ENCODE results near the gene HCN2.
A peak's percentile ranks its signal among the peaks of the same experiment; 100 is the strongest.

Gene HCN2

GRCh38 chr19:640606-641189, 51.0 kb downstream of the HCN2 start:
- TF ChIP-seq, protein P1, sequence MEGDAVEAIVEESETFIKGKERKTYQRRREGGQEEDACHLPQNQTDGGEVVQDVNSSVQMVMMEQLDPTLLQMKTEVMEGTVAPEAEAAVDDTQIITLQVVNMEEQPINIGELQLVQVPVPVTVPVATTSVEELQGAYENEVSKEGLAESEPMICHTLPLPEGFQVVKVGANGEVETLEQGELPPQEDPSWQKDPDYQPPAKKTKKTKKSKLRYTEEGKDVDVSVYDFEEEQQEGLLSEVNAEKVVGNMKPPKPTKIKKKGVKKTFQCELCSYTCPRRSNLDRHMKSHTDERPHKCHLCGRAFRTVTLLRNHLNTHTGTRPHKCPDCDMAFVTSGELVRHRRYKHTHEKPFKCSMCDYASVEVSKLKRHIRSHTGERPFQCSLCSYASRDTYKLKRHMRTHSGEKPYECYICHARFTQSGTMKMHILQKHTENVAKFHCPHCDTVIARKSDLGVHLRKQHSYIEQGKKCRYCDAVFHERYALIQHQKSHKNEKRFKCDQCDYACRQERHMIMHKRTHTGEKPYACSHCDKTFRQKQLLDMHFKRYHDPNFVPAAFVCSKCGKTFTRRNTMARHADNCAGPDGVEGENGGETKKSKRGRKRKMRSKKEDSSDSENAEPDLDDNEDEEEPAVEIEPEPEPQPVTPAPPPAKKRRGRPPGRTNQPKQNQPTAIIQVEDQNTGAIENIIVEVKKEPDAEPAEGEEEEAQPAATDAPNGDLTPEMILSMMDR (IDR thresholded peaks at IDR 0.05; ENCODE audit: low read length): no peak
- TF ChIP-seq EZH2 (IDR thresholded peaks at IDR 0.05; ENCODE audit: borderline replicate concordance, low read length): no peak
- Histone ChIP-seq H3K36me3 (ENCODE audit: insufficient read depth, low read length) (peaks cover 22% of the 10 kb centered on the region), H2AFZ (ENCODE audit: low read length) (no peak overlapping the region), H3K4me1 (ENCODE audit: insufficient read depth, low read length, severe bottlenecking) (peaks cover 18% of the 10 kb centered on the region), H3K27ac (ENCODE audit: low read depth, low read length, poor library complexity, severe bottlenecking) (no peak overlapping the region), H3K4me3 (ENCODE audit: low read depth, low read length, poor library complexity, severe bottlenecking) (no peak overlapping the region), H3K79me2 (ENCODE audit: insufficient read depth, low read length) (no peaks in the 10 kb centered on the region), H3F3A (ENCODE audit: insufficient read depth, low read length) (no peaks in the 10 kb centered on the region; the same call in 1 of the 2 replicates), H3K9ac (ENCODE audit: low read length) (no peak overlapping the region), H4K20me1 (ENCODE audit: insufficient read depth, low read length) (no peaks in the 10 kb centered on the region), H3K27me3 (ENCODE audit: insufficient read depth, low read length) (peaks cover 4% of the 10 kb centered on the region; the same call in 1 of the 2 replicates), H3K9me3 (ENCODE audit: low read length) (no peaks in the 10 kb centered on the region), H3K9me2 (ENCODE audit: low read depth, low read length) (no peaks in the 10 kb centered on the region), H3K4me2 (ENCODE audit: low read length) (peak overlapping the region; percentile 67)

DNA sequence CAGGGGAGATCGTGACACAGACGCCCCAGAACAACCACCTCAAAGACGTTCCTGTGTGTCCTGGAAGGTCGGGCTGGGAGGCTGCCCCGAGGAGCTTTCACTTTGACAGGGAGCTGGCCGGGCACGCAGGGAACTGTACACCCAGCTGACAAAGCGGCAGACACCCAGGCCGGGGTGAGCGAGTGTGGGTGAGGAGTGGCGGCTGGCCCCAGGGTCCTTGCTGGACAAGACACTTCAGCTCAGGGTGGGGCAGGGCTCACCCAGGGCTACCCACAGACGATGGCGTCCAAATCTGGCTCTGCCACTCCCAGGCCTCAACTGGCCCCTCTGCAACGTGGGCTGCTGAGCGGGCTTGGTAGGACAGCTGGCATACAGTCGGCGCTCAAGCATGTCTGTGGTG, 52.0 kb downstream of the HCN2 start:
- H3K36me3 ChIP-seq (ENCODE audit: insufficient read depth, low read length): peaks cover 32% of the 10 kb centered on the region
- no peak for TF ChIP-seq EZH2 (IDR thresholded peaks at IDR 0.05; ENCODE audit: borderline replicate concordance, low read length)
- TF ChIP-seq, protein P1 (IDR thresholded peaks at IDR 0.05; ENCODE audit: low read length): no peak
- H3K9me2 ChIP-seq (ENCODE audit: low read depth, low read length): no peaks in the 10 kb centered on the region
- H3K27me3 ChIP-seq (ENCODE audit: insufficient read depth, low read length): peaks cover 4% of the 10 kb centered on the region; the same call in 1 of the 2 replicates
- H3K9ac ChIP-seq (ENCODE audit: low read length): no peak overlapping the region
- no peak overlapping the region for H3K4me3 ChIP-seq (ENCODE audit: low read depth, low read length, poor library complexity, severe bottlenecking)
- peaks cover 18% of the 10 kb centered on the region for H3K4me1 ChIP-seq (ENCODE audit: insufficient read depth, low read length, severe bottlenecking)
- H4K20me1 ChIP-seq (ENCODE audit: insufficient read depth, low read length): no peaks in the 10 kb centered on the region
- H3K79me2 ChIP-seq (ENCODE audit: insufficient read depth, low read length): no peaks in the 10 kb centered on the region
- H3K9me3 ChIP-seq (ENCODE audit: low read length): no peaks in the 10 kb centered on the region
- H3F3A ChIP-seq (ENCODE audit: insufficient read depth, low read length): no peaks in the 10 kb centered on the region; the same call in 1 of the 2 replicates
- H3K4me2 ChIP-seq (ENCODE audit: low read length): peak overlapping the region; percentile 10; the same call in 1 of the 2 replicates
- H3K27ac ChIP-seq (ENCODE audit: low read depth, low read length, poor library complexity, severe bottlenecking): no peak overlapping the region
- no peak overlapping the region for H2AFZ ChIP-seq (ENCODE audit: low read length)

- H3K27ac ChIP-seq (ENCODE audit: low read depth, low read length, poor library complexity, severe bottlenecking): no peak overlapping the region
- H3K79me2 ChIP-seq (ENCODE audit: insufficient read depth, low read length): no peaks in the 10 kb centered on the region
- H3K4me1 ChIP-seq (ENCODE audit: insufficient read depth, low read length, severe bottlenecking): peaks cover 18% of the 10 kb centered on the region
- no peak overlapping the region for H3K4me3 ChIP-seq (ENCODE audit: low read depth, low read length, poor library complexity, severe bottlenecking)
- H2AFZ ChIP-seq (ENCODE audit: low read length): no peak overlapping the region
- no peaks in the 10 kb centered on the region for H3K9me2 ChIP-seq (ENCODE audit: low read depth, low read length)
- peaks cover 46% of the 10 kb centered on the region for H3K36me3 ChIP-seq (ENCODE audit: insufficient read depth, low read length)
- H4K20me1 ChIP-seq (ENCODE audit: insufficient read depth, low read length): no peaks in the 10 kb centered on the region
- H3K9me3 ChIP-seq (ENCODE audit: low read length): no peaks in the 10 kb centered on the region
- no peak overlapping the region for H3K9ac ChIP-seq (ENCODE audit: low read length)
- TF ChIP-seq EZH2 (IDR thresholded peaks at IDR 0.05; ENCODE audit: borderline replicate concordance, low read length): no peak
- TF ChIP-seq, protein P1 (IDR thresholded peaks at IDR 0.05; ENCODE audit: low read length): no peak
- H3K27me3 ChIP-seq (ENCODE audit: insufficient read depth, low read length): peaks cover 4% of the 10 kb centered on the region; the same call in 1 of the 2 replicates
- H3F3A ChIP-seq (ENCODE audit: insufficient read depth, low read length): no peaks in the 10 kb centered on the region; the same call in 1 of the 2 replicates
- no peak overlapping the region for H3K4me2 ChIP-seq (ENCODE audit: low read length)
These were observed 53.4 kb downstream of the HCN2 start for GRCh38 chr19:642767-643727.

All from OCI-LY1 (cell line).